Fibroblast of skin of back (primary cell): ENCODE measurements around the gene AP1G2.
A peak's percentile ranks its signal among the peaks of the same experiment; 100 is the strongest.

ENCODE experiments used
- DNase-seq: peaks from one replicate; pipeline ENCODE4 v3.0.0-alpha.2; 2013

Gene AP1G2

GRCh38 chr14:23570806-23571483 lies 3.4 kb upstream of the AP1G2 start:
- no peak for DNase-seq

- DNase-seq: no peak
These were observed 2.0 kb upstream of the AP1G2 start for GRCh38 chr14:23569443-23570151.

GRCh38 chr14:23568600-23569331 lies 1.2 kb upstream of the AP1G2 start:
- DNase-seq: no peak

GRCh38 chr14:23568021-23568599 lies 519 bp upstream of the AP1G2 start:
- no peak for DNase-seq

GRCh38 chr14:23566778-23567185 lies 809 bp downstream of the AP1G2 start:
- DNase-seq: no peak

- no peak for DNase-seq
These were observed 1.3 kb downstream of the AP1G2 start for GRCh38 chr14:23566112-23566777.

- no peak for DNase-seq
These were observed 2.0 kb downstream of the AP1G2 start for GRCh38 chr14:23565626-23566025.

GRCh38 chr14:23564876-23565275 lies 2.7 kb downstream of the AP1G2 start:
- no peak for DNase-seq

- no peak for DNase-seq
These were observed 3.3 kb downstream of the AP1G2 start for GRCh38 chr14:23564181-23564812.

- no peak for DNase-seq
These were observed 4.0 kb downstream of the AP1G2 start for GRCh38 chr14:23563473-23564180.

- DNase-seq: peak; percentile 44
These were observed 4.6 kb downstream of the AP1G2 start for GRCh38 chr14:23562822-23563472.

GRCh38 chr14:23561873-23562821 lies 5.4 kb downstream of the AP1G2 start:
- DNase-seq: no peak

GRCh38 chr14:23561259-23561658 lies 6.3 kb downstream of the AP1G2 start:
- no peak for DNase-seq

GRCh38 chr14:23559926-23560520 lies 7.6 kb downstream of the AP1G2 start:
- DNase-seq: no peak

GRCh38 chr14:23559010-23559925 lies 8.3 kb downstream of the AP1G2 start:
- peak; percentile 61 for DNase-seq

GRCh38 chr14:23558346-23559009 lies 9.1 kb downstream of the AP1G2 start:
- no peak for DNase-seq

GRCh38 chr14:23557946-23558345 lies 9.6 kb downstream of the AP1G2 start:
- DNase-seq: no peak

GRCh38 chr14:23557521-23557920 lies 10.1 kb downstream of the AP1G2 start:
- DNase-seq: no peak
